Duodenal mucosa (tissue), 2 donors: ENCODE measurements around the gene ZEB1.
"Not testable (repeated sequence)": the region's sequence is repeated elsewhere in the genome, so short reads cannot be mapped to it uniquely, and the experiment has no call there.

ENCODE experiments used
- H3K27ac ChIP-seq: one replicate; pipeline ENCODE4 v1.7.0; 2013; ENCODE audit warnings: low read depth, low read length
- H3K27me3 ChIP-seq, 2 donors: one replicate each; pipeline ENCODE4 v1.7.0; 2013; ENCODE audit warnings: low read length in 2 of 2, control low read depth in 1 of 2; ENCODE audit not compliant: insufficient read depth in 2 of 2, control insufficient read depth in 1 of 2
- H3K36me3 ChIP-seq, 2 donors: one replicate each; pipeline ENCODE4 v1.7.0; 2013; ENCODE audit warnings: low read length in 2 of 2, control low read depth in 1 of 2; ENCODE audit not compliant: insufficient read depth in 2 of 2, control insufficient read depth in 1 of 2
- H3K4me1 ChIP-seq, 2 donors: one replicate each; pipeline ENCODE4 v1.7.0; 2013; ENCODE audit warnings: low read length in 2 of 2, control low read depth in 1 of 2; ENCODE audit not compliant: insufficient read depth in 2 of 2, control insufficient read depth in 1 of 2
- H3K4me3 ChIP-seq, 2 donors: one replicate each; pipeline ENCODE4 v1.7.0; 2013; ENCODE audit warnings: low read length in 2 of 2, low read depth in 1 of 2
- H3K9ac ChIP-seq, 2 donors: one replicate each; pipeline ENCODE4 v1.7.0; 2013; ENCODE audit warnings: low read length in 2 of 2, low read depth in 1 of 2
- H3K9me3 ChIP-seq, 2 donors: one replicate each; pipeline ENCODE4 v1.7.0; 2013; ENCODE audit warnings: low read length in 2 of 2, control low read depth in 1 of 2; ENCODE audit not compliant: control insufficient read depth in 1 of 2

The ZEB1 gene

GRCh38 chr10:31384589-31384949 lies 65.6 kb downstream of the ZEB1 start:
- Histone ChIP-seq H3K27me3 (no peaks in the 10 kb centered on the region), H3K9ac (no peak overlapping the region), H3K27ac (no peak overlapping the region), H3K4me3 (no peak overlapping the region), H3K4me1 (no peaks in the 10 kb centered on the region), H3K9me3 (no peaks in the 10 kb centered on the region), H3K36me3 (peaks cover 0 to 5% of the 10 kb centered on the region in 2 donors)

- Histone ChIP-seq H3K4me3 (no peak overlapping the region), H3K27me3 (no peaks in the 10 kb centered on the region), H3K36me3 (peaks cover 0 to 5% of the 10 kb centered on the region in 2 donors), H3K9ac (no peak overlapping the region), H3K4me1 (no peaks in the 10 kb centered on the region), H3K27ac (no peak overlapping the region), H3K9me3 (no peaks in the 10 kb centered on the region)
Observed at GRCh38 chr10:31390804-31391203, 71.8 kb downstream of the ZEB1 start.

GRCh38 chr10:31393844-31394243 lies 74.8 kb downstream of the ZEB1 start:
- H3K27ac ChIP-seq = no peak overlapping the region
- no peak overlapping the region for H3K9ac ChIP-seq
- no peaks in the 10 kb centered on the region for H3K9me3 ChIP-seq
- H3K4me1 ChIP-seq = no peaks in the 10 kb centered on the region
- no peaks in the 10 kb centered on the region for H3K27me3 ChIP-seq
- H3K36me3 ChIP-seq = no peaks in the 10 kb centered on the region
- H3K4me3 ChIP-seq = no peak overlapping the region

- Histone ChIP-seq H3K4me3 (no peak overlapping the region), H3K36me3 (no peaks in the 10 kb centered on the region), H3K27ac (no peak overlapping the region), H3K27me3 (no peaks in the 10 kb centered on the region), H3K9ac (no peak overlapping the region), H3K4me1 (no peaks in the 10 kb centered on the region), H3K9me3 (no peaks in the 10 kb centered on the region)
Observed at GRCh38 chr10:31395695-31396094, 76.7 kb downstream of the ZEB1 start.

- Histone ChIP-seq H3K9me3 (no peaks in the 10 kb centered on the region), H3K27me3 (no peaks in the 10 kb centered on the region), H3K36me3 (no peaks in the 10 kb centered on the region), H3K27ac (no peak overlapping the region), H3K4me3 (no peak overlapping the region), H3K9ac (no peak overlapping the region), H3K4me1 (no peaks in the 10 kb centered on the region)
Observed at GRCh38 chr10:31396376-31396775, 77.4 kb downstream of the ZEB1 start.

- Histone ChIP-seq H3K9ac (no peak overlapping the region), H3K36me3 (no peaks in the 10 kb centered on the region), H3K4me1 (no peaks in the 10 kb centered on the region), H3K9me3 (no peaks in the 10 kb centered on the region), H3K4me3 (no peak overlapping the region), H3K27ac (no peak overlapping the region), H3K27me3 (no peaks in the 10 kb centered on the region)
Observed at GRCh38 chr10:31397852-31398251, 78.8 kb downstream of the ZEB1 start.

GRCh38 chr10:31399171-31399570 lies 80.2 kb downstream of the ZEB1 start:
- Histone ChIP-seq H3K4me3 (no peak overlapping the region), H3K9ac (no peak overlapping the region), H3K36me3 (no peaks in the 10 kb centered on the region), H3K27ac (no peak overlapping the region), H3K27me3 (no peaks in the 10 kb centered on the region), H3K9me3 (no peaks in the 10 kb centered on the region), H3K4me1 (no peaks in the 10 kb centered on the region)

GRCh38 chr10:31399631-31400030 lies 80.6 kb downstream of the ZEB1 start:
- Histone ChIP-seq H3K4me1 (no peaks in the 10 kb centered on the region), H3K9me3 (no peaks in the 10 kb centered on the region), H3K9ac (no peak overlapping the region), H3K27me3 (no peaks in the 10 kb centered on the region), H3K4me3 (no peak overlapping the region), H3K27ac (no peak overlapping the region), H3K36me3 (no peaks in the 10 kb centered on the region)

- Histone ChIP-seq H3K4me1 (no peaks in the 10 kb centered on the region), H3K4me3 (no peak overlapping the region), H3K36me3 (no peaks in the 10 kb centered on the region), H3K9me3 (no peaks in the 10 kb centered on the region), H3K9ac (no peak overlapping the region), H3K27ac (no peak overlapping the region), H3K27me3 (no peaks in the 10 kb centered on the region)
Observed at GRCh38 chr10:31401287-31401686, 82.3 kb downstream of the ZEB1 start.

GRCh38 chr10:31404640-31405039 lies 85.6 kb downstream of the ZEB1 start:
- H3K4me3 ChIP-seq = no peak overlapping the region
- no peak overlapping the region for H3K27ac ChIP-seq
- no peaks in the 10 kb centered on the region for H3K36me3 ChIP-seq
- no peaks in the 10 kb centered on the region for H3K9me3 ChIP-seq
- no peaks in the 10 kb centered on the region for H3K27me3 ChIP-seq
- H3K9ac ChIP-seq = no peak overlapping the region
- no peaks in the 10 kb centered on the region for H3K4me1 ChIP-seq

GRCh38 chr10:31405829-31406228 lies 86.8 kb downstream of the ZEB1 start:
- not testable (repeated sequence) for H3K27ac ChIP-seq, H3K4me3 ChIP-seq, H3K4me1 ChIP-seq, H3K27me3 ChIP-seq, H3K9ac ChIP-seq, H3K9me3 ChIP-seq, H3K36me3 ChIP-seq
